Esophagus squamous epithelium (tissue), 4 donors: Measurements from ENCODE around the gene DCBLD2.
"Not testable (repeated sequence)": the region's sequence is repeated elsewhere in the genome, so short reads cannot be mapped to it uniquely, and the experiment has no call there.

Experiments used
- CTCF ChIP-seq, 6 experiments: fragments of 450-650 bp in 4 of 6; fragments of 200-600 bp in 2 of 6; sonication (generic) in 2 of 6; IDR thresholded peaks; one replicate each; pipeline ENCODE4 v1.5.1; 2016 to 2019; ENCODE audit warnings: antibody characterized with exemption in 6 of 6, mild to moderate bottlenecking in 4 of 6, moderate library complexity in 4 of 6
- POLR2A ChIP-seq, 4 donors: fragments of 450-650 bp; IDR thresholded peaks; one replicate each; pipeline ENCODE4 v1.6.1; 2017; ENCODE audit warnings: antibody characterized with exemption in 4 of 4, mild to moderate bottlenecking in 4 of 4, moderate library complexity in 3 of 4

GRCh38 chr3:98857258-98857657 lies 44.2 kb downstream of the DCBLD2 start:
- not testable (repeated sequence) for TF ChIP-seq POLR2A, CTCF (IDR thresholded peaks at IDR 0.05)
